Upper lobe of right lung (tissue), 1 donor: ENCODE measurements around the gene CLK4. TPM values are rescaled to one million over a fixed set of nuclear protein-coding genes. Genes with fewer than 3 reads are reported as not detected.

Source experiments
- ATAC-seq: fragments of 200-7000 bp; cut with Tn5 transposase; one replicate; pipeline ENCODE4 v1.9.1; 2020; ENCODE audit warnings: mild to moderate bottlenecking, moderate library complexity
- DNase-seq: peaks from one replicate; pipeline ENCODE4 v3.0.0-alpha.2; 2020
- H3K27ac ChIP-seq: fragments of 200-600 bp; one replicate; pipeline ENCODE4 v1.8.0; 2022
- H3K27me3 ChIP-seq: fragments of 200-600 bp; one replicate; pipeline ENCODE4 v1.8.0; 2022; ENCODE audit warnings: mild to moderate bottlenecking
- H3K36me3 ChIP-seq: fragments of 200-600 bp; one replicate; pipeline ENCODE4 v1.8.0; 2022
- H3K4me1 ChIP-seq: fragments of 200-600 bp; one replicate; pipeline ENCODE4 v1.8.0; 2022
- H3K4me3 ChIP-seq: fragments of 200-600 bp; one replicate; pipeline ENCODE4 v1.8.0; 2022; ENCODE audit warnings: mild to moderate bottlenecking
- H3K9me3 ChIP-seq: fragments of 200-600 bp; one replicate; pipeline ENCODE4 v1.8.0; 2022
- CTCF ChIP-seq: fragments of 200-600 bp; IDR thresholded peaks from one replicate; pipeline ENCODE4 v1.8.0; 2022; ENCODE audit warnings: antibody characterized with exemption
- intact Hi-C: fragments of 100-400 bp; cut with DNase I; formaldehyde crosslinking; loops from one replicate; pipeline ENCODE4 v1.11.0; 2022
- total RNA-seq: library from RNA; stranded (reverse); fragmentation: NEBNext Ultra II Directional; extraction: Animal tissue kit (Norgen Biotek cat#: 25700); gene quantifications from one replicate; pipeline ENCODE4 v1.2.1, GENCODE V29; 2021
- donor health status: DM: no; HTN: yes; CAD: no; lungs with severe emphysema.

Gene CLK4
- total RNA-seq, 1 donor from 2014 or later = 35.4 TPM

- DNase-seq (no peak), ATAC-seq (no peak)
- intact Hi-C loops = no loop called here
- TF ChIP-seq CTCF = no peak
- no peaks in the 10 kb centered on the region for H3K9me3 ChIP-seq
- no peaks in the 10 kb centered on the region for H3K36me3 ChIP-seq
- H3K27ac ChIP-seq = no peak overlapping the region
- H3K4me1 ChIP-seq = no peaks in the 10 kb centered on the region
- H3K4me3 ChIP-seq = no peak overlapping the region
- H3K27me3 ChIP-seq = peaks cover 4% of the 10 kb centered on the region
Observed at GRCh38 chr5:178564811-178565550, 61.9 kb downstream of the CLK4 start.

GRCh38 chr5:178564397-178564796 is 62.5 kb downstream of the CLK4 start:
- ATAC-seq (no peak), DNase-seq (no peak)
- TF ChIP-seq CTCF = no peak
- no peaks in the 10 kb centered on the region for H3K9me3 ChIP-seq
- no peaks in the 10 kb centered on the region for H3K36me3 ChIP-seq
- intact Hi-C loops = no loop called here
- H3K27me3 ChIP-seq = peaks cover 4% of the 10 kb centered on the region
- no peak overlapping the region for H3K4me3 ChIP-seq
- H3K27ac ChIP-seq = no peak overlapping the region
- H3K4me1 ChIP-seq = no peaks in the 10 kb centered on the region

- intact Hi-C loops = no loop called here
- H3K36me3 ChIP-seq = no peaks in the 10 kb centered on the region
- no peak for TF ChIP-seq CTCF
Observed at GRCh38 chr5:178563621-178564020, 63.2 kb downstream of the CLK4 start.

GRCh38 chr5:178561746-178562264 is 65.0 kb downstream of the CLK4 start:
- Histone ChIP-seq H3K27me3 (peaks cover 4% of the 10 kb centered on the region), H3K9me3 (no peaks in the 10 kb centered on the region), H3K27ac (no peak overlapping the region), H3K4me1 (no peaks in the 10 kb centered on the region), H3K4me3 (no peak overlapping the region), H3K36me3 (no peaks in the 10 kb centered on the region)
- intact Hi-C loops = no loop called here
- ATAC-seq (no peak), DNase-seq (no peak)
- no peak for TF ChIP-seq CTCF

More at GRCh38 chr5:178563621-178564020, 63.2 kb downstream of the CLK4 start:
- Histone ChIP-seq H3K27ac (no peak overlapping the region), H3K4me3 (no peak overlapping the region), H3K9me3 (no peaks in the 10 kb centered on the region), H3K4me1 (no peaks in the 10 kb centered on the region), H3K27me3 (peaks cover 4% of the 10 kb centered on the region)
- ATAC-seq = no peak
- DNase-seq = no peak

GRCh38 chr5:178560911-178561310 is 65.9 kb downstream of the CLK4 start:
- no peak for ATAC-seq
- H3K27ac ChIP-seq = no peak overlapping the region
- no peak for DNase-seq
- no peak overlapping the region for H3K4me3 ChIP-seq
- TF ChIP-seq CTCF = no peak
- intact Hi-C loops = no loop called here
- H3K27me3 ChIP-seq = peaks cover 4% of the 10 kb centered on the region
- no peaks in the 10 kb centered on the region for H3K9me3 ChIP-seq
- no peaks in the 10 kb centered on the region for H3K36me3 ChIP-seq
- H3K4me1 ChIP-seq = no peaks in the 10 kb centered on the region
